Stimulated activated CD4-positive, alpha-beta T cell treated with anti-CD3 and anti-CD28 coated beads, Interleukin-15, amount 100 ng/mL, for 48 hours (primary cell): ENCODE data around the gene NOTCH3.

ENCODE experiments used
- DNase-seq, 2 donors: peaks; one replicate each; pipeline ENCODE4 v3.0.0-alpha.2; 2020; ENCODE audit warnings: low read depth in 2 of 2

NOTCH3 gene

DNA sequence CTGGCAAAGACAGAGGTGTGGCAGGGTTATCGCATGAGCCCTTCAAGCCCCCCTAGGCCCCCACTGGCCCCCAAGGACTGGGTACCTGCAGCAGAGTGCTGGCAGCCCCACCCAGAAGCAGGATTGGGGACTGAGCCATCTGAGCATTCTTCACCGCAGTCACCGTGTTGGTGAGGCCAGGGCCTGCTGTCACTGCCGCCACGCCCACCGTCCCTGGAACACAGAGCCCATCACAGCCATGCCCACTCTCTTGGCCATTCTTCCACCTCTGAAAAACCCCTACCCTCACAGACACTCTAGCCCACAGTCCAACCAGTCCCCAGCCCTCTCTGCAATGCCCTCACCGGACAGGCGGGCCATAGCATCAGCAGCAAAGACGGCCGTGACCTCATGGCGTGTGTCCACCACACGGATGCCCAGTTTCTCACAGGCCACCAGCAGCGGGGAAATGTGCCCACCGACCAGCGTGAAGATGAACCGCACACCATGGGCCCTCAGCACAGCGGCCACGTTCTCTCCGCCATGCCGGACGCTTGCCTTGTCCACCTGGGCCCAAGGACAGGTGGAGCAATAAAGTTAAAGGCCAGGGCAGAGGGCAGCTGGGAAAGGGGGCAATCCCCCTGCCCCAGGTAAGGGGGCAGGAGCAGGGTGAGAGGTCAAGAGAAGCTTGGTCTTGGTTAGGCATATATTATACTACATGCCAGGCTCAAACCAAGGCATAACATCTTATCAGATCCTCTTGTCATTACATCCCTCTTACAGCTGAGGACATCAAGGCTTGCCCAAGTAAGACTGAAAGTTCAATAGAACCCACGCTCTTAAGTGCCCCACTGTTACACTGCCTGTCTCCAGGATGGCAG lies 77.5 kb downstream of the NOTCH3 start:
- no peak for DNase-seq

DNA sequence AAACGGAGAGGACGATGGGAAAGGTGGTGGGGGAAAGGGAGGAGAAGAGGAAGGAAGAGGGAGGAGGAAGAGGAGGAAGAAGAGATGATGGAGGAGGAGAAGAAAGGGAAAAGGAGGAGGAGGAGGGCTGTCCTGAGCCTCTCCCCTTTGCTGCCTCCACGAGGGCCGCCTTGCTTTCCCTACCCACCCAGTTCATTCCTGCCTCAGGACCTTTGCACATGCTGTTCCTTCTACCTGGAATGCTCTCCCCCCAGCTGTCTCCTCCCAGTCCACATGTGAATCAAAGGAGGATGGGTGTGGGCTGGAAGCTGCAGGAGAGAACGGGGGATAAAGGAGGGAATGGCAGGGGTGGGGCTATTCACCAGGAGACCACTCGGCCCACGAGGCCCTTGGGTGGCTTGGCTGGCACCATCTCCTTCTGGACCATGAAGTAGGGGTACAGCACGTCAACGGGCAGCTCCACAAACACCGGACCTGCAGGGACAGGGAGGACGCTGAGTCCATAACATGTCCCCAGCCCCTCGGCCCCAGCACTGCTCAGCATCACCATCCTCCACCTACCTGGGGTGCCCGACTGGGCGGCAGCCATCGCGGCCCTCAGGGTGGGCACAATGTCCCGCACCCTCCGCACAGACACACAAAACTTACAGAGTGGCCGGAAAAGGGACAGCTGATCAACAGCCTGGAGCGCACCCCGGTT lies 78.3 kb downstream of the NOTCH3 start:
- no peak for DNase-seq

DNA sequence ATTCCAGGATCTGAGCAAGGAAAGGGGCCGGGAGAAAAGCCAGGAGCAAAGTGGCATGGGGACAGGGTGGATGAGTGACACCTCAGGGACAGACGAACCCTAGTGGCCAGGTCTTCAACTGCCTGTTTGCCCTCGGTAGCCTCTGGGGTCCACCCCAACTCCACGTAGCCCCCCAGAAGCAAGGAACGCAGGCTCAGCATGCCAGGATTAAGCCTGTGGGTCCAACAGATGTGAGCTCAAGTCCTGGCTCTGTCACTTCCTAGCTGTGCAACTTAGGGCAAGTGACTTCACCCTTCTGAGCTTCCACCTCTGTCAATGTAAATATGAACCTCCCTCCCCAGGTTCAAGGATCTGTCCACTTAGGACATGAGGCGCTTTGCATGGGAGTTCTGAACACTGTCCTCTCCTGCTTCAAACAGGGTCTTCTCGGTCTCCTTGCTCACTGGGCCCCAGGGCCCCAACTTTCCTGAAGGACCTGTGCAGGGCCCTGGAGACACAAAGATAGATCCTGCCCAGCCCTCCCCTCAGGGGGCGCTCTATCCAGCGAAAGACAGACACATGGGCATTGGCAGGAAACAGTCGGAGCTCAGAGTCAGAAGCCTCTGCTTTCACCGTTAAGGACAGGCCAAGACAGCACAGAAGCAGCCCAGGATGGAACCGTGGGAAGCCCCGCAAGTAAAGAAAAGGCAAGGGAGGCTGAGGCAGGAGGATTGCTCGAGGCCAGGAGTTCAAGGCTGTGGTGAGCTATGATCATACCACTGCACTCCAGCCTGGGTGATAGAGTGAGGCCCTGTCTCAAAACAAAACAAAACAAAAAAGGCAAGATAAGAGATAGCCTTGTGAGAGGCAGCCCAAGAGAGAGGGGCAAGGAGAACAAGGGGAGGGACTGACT lies 80.4 kb downstream of the NOTCH3 start:
- DNase-seq = no peak

DNA sequence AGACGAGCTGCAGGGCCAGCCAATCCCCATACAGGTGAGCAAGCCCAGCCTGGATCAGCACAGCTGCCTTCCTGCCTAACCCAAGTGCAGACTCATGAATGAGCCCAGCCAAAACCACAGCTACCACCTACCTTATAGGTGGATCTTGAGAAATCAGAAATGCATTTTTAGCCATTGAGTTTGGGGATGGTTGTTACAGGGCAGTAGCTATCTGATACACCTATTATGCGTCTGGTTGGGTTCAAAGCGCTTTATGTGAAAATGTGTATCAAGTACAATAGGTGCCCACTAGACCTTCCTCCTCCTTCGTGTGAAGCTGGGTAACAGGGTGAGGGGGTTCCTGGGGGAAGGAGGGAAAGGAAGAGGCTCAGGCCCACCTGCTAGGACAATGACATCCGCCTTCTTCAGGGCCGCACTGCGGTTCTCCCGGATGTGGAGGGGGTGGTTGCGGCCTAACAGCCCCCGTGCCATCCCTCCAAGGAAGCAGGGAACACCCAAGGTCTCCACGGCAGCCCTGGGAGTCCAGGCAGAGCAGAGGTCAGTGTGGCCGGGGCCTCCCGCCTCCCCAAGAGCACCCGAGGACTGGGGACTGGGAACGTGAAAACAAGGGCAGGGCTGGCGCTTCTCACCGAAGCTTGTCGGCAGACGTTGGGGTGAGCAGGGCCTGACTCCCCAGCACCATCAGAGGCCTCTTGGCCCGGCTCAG lies 81.9 kb downstream of the NOTCH3 start:
- DNase-seq = no peak

DNA sequence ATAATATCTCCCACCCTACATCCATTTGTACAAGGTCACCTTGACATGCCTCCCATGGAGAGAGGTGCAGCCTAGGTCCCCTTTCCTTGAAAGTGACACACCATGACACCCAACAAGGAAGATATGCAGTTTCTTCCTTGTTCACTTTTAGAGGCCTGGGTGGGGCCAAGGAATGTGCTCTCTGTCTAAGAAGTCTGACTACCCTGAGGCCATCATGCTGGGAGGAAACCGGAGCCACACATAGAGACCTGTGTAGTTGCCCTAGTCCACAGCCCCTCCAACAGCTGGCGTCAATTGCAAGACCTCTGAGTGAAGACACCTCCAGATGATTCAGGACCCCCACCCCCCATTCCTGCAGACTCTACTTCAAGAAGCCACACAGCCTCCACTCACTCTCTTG lies 82.5 kb downstream of the NOTCH3 start:
- DNase-seq = no peak

DNA sequence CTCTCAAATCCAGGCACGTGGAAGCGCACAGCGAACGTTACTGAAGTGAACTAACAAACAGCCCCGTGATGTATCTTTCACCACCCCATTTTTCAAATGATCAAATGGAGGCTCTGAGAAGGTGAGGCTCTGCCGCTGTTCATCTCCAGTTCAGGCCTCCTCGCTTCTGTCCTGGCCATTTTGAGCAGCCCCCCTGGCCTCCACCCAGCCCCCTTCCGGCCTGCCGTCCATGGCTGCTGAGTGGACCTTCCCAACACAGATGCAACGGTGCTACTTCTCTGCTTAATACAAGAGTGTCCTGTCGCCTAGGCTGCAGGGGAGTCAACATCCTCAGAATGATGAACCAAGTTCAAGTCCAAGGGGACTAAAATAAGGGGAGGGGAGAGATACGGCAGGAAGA lies 83.9 kb downstream of the NOTCH3 start:
- DNase-seq = no peak

DNA sequence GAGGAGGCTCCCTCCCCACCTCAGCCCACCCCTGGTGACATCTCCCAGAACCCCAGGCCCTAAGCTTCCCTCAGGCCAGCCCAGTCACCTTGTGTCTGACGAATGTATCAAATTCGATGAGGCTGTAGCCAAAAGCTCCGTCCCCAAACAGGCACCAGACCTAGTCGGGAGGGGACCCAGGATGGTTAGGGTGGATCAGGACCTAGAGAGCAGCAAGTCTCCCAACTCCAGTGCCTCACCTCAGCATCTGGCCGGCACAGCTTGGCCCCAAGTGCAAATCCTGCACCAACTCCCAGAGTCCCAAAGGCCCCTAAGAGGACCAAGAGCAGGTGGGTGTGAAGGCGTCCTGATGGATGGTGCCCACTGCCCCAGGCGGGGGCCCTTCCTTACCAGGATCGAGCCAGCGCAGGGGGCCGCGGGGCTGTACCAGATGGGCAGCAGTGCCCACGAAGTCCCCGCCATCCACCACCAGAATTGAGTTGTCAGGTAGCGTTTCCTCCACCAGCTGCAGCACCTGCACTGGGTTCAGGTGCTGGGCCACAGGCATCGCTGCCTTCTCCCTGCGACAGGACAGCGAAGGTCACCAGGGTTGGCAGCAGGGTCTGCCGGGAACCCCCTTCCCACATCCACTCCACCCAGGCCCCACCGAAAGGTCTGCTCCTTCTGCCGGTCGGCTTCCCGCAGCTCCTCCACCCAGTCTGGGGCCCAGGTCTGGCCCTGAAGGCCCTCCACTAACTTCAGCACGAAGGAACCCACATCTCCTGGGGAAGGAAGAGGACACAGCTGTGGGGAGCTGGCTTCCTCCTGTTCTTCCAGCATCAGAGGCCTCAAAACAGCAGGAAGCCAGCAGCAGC lies 84.8 kb downstream of the NOTCH3 start:
- DNase-seq = no peak

DNA sequence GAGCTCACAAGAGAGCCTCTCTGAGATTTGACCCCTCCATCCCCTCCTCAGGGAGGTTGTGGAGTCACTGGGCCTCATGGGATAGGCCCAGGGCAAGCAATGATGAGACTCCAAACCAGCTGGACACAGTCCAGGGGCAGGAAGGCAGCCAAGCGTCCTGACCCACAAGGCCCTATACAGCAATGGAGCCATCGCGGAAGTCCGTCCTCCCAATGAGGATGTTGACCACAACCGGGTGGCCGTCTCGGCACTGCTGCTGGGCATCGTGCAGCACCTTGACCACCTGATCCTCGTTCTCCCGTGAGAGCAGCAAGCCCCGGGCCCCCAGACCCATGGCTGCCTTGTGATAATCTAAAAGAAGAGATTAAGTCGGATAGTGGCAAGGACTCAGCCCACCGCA lies 85.7 kb downstream of the NOTCH3 start:
- DNase-seq = no peak

DNA sequence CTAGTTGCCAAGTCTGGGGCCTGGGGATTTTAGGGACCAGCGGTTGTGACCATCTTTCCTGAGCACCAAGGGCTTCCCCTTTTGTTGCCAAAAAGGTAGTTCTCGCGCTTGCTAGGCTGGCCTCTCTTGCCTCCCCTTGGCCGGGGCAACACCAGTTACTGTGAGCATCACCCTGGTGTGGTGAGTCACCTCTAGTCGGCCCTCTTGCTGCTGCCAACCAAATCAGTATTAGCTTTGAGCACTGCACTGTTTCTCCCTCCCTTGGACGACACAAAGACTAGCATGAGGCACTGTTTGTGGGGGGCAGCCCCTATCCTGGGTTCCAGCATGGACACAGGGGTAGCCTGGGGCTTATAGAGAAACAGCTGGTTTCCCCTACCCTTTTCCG lies 86.6 kb downstream of the NOTCH3 start:
- DNase-seq = no peak

DNA sequence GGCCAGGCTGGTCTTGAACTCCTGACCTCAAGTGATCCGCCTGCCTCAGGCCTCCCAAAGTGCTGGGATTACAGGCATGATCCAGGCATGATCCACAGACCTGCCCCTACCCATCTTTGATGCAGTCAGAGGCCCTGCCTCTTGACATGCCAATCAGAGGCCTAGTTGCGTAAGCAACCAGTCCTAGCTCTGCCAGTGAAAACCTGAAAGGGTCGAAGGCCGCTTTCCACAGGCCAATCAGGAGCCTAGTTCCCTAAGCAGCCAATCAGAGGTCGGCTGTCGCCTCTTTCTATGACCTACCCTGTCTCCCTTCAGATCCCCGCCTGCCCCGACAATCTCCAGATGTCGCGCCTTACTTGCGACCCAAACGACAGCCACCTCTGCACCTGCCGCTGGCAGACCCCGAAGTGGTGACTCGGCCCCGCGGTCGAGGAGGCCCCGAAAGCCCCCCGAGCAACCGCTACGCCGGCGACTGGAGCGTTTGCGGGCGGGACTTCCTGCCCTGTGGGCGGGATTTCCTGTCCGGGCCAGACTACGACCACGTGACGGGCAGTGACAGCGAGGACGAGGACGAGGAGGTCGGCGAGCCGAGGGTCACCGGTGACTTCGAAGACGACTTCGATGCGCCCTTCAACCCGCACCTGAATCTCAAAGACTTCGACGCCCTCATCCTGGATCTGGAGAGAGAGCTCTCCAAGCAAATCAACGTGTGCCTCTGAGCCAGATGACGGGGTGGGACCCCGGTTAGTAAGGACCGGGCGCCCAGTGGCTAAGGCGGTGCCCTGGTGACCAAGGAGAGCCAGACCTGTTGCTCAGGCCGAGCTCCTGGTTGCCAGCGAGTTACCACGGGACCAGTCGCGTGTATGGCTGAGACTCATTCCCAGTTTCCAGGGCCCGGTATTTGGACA lies 87.3 kb downstream of the NOTCH3 start:
- no peak for DNase-seq

DNA sequence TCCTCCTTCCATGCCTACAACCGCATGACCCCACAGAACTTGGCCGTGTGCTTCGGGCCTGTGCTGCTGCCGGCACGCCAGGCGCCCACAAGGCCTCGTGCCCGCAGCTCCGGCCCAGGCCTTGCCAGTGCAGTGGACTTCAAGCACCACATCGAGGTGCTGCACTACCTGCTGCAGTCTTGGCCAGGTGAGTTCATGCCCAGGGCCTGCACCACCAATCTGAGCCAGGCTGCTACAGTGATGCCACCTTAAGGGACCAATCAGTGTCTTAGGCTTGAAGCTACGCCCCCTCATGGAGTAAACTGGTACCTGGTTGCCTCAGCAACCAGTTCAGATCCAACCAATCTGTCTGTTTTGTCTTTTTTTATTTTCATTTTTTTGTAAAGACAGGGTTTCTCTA lies 88.4 kb downstream of the NOTCH3 start:
- DNase-seq = no peak

DNA sequence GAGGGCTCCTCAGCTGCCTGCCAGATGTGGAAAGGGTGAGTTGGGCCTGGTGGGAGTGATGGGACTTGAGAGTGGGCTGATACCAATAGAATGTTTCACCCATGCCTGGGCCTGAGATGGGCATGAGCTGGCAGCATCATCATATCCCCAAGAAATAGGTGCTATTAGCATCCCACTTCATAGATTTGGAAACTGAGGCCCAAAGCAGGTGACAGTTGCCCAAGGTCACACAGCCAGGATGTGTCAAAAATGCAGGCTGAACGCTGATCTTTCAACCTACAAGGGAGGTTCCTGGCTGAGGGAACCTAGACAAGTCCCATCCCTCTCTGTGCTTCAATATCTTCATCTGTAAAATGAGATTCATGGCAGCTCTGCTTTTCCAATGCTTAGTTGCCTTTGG lies 89.0 kb downstream of the NOTCH3 start:
- no peak for DNase-seq

DNA sequence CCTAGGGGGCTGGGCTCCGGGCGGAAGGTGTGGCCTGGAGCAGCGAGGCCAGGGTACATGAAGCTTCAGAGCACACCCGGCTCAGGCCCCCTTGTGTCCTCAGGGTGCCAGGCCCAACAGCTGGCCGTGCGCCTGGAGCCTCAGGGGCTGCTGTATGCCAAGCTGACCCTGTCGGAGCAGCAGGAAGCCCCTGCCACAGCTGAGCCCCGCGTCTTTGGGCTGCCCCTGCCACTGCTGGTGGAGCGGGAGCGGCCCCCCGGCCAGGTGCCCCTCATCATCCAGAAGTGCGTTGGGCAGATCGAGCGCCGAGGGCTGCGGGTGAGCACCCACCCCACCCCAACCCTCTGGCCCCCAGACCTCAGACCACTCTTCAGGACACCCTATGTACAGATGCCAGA lies 90.4 kb downstream of the NOTCH3 start:
- no peak for DNase-seq

DNA sequence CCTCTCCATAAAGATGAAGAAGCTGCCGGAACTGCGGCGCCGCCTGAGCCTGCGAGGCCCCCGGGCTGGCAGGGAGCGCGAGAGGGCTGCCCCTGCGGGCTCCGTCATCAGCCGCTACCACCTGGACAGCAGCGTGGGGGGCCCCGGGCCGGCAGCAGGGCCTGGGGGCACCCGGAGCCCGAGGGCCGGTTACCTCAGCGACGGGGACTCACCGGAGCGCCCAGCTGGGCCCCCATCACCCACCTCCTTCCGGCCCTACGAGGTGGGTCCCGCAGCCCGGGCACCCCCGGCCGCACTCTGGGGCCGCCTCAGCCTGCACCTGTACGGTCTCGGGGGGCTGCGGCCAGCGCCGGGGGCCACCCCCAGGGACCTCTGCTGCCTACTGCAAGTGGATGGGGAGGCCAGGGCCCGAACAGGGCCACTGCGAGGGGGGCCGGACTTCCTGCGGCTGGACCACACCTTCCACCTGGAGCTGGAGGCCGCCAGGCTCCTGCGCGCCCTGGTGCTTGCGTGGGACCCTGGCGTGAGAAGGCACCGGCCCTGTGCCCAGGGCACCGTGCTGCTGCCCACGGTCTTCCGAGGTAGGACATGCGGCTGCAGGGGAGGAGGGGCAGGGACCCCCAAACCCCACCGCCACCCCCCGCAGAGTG lies 90.9 kb downstream of the NOTCH3 start:
- no peak for DNase-seq
